GM19463 (cell line): ENCODE measurements around the gene NDEL1.

Experiments used
- ATAC-seq: cut with Tn5 transposase; IDR thresholded peaks from one replicate; pipeline ENCODE4 v1.9.1; 2021; ENCODE audit warnings: mild to moderate bottlenecking, moderate library complexity; ENCODE audit not compliant: unreplicated experiment

Gene NDEL1

GRCh38 chr17:8455665-8456209 lies 20.1 kb downstream of the NDEL1 start:
- ATAC-seq: no peak

DNA sequence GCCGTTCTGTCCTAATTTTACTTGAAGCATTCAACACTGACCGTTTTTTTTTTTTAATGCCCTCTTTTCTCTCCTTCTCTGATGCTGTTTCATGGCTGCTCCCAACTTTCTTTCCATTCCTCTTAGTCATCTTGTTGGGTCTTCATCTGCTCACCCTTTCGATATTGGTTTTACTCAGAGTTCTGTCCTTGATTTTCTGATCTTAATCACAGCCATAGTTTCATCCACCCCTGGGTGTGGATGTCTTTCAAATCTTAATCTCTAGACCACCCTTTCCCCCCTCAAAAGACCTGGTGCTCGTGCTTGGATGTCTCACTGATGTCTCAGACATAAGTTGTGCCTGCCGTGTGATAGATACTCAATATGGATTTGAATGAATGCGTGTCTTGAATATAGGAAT lies 22.4 kb downstream of the NDEL1 start:
- ATAC-seq: no peak

DNA sequence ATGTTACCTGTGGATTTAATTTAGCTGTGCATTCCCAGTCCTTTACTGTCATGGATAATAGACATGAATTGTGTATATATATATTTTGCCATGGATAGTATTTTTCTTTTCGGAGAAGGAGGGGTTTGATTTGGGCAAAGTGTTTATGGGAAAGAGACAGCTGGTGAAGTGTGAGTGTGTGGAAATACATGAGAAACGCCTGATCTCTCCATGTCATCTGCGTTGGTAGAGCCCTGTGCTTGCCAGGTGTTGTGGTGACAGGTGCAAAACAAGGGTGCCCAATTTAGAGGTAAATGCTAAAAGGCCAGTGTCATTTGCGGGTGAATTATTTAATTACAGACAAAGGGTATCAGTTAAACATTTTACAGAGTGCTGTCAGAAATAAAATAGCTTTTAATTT lies 23.4 kb downstream of the NDEL1 start:
- no peak for ATAC-seq

DNA sequence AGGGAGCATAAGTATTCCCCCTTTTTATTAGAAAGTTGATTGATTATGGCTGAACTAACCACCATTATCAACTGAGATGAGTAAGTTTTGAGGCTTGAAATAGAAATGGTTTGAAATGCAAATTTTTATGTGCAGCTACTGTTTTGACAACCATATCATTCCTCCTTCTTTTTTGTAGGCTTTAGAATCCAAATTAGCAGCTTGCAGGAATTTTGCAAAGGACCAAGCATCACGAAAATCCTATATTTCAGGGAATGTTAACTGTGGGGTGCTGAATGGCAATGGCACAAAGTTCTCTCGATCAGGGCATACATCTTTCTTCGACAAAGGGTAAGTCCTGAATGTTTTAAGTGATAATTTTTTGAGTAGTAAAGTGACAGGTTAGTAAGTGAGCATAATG lies 24.1 kb downstream of the NDEL1 start:
- no peak for ATAC-seq

DNA sequence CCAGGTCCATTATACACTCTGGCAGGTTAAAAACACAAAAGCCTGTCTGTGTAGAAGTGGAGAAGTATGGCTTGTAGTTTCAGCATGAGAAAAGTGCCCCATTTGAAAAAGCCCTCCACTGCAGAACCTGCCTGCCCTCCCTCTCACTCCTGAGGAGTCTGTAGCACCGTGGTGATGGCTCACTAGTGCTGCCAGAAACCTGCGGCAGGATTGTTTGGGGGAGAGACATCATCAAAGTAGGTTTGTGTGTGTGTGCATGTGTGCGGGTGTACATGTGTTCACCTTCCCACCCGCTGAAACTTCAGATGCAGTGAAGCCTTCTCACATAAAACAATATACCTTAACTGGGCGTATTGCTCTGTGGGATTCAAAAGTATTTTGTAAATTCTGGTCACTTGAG lies 26.9 kb downstream of the NDEL1 start:
- no peak for ATAC-seq

- ATAC-seq: no peak
Observed at GRCh38 chr17:8463099-8463498, 27.4 kb downstream of the NDEL1 start.

- ATAC-seq: no peak
Observed at GRCh38 chr17:8464941-8465340, 29.3 kb downstream of the NDEL1 start.

GRCh38 chr17:8465356-8465755 lies 29.7 kb downstream of the NDEL1 start:
- no peak for ATAC-seq

GRCh38 chr17:8465759-8466158 lies 30.1 kb downstream of the NDEL1 start:
- ATAC-seq: no peak

DNA sequence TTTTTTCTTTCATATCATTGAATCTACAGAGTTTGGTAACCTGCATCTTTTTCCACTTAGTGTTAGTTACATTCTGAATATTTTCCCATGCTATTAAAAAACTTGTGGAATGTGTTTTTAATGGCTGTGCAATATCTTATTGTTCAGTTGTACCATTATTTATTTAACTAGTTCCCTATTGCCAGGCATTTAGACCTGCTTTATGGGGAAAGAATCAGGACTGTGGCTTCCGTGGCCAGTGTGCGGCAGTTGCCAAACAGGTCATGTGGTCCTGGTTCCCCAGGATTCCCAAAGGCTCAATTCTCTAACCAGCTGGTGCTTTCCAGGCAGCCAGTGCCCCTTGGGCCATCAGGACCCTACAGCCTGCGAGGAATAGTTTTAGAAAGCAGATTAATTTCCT lies 30.8 kb downstream of the NDEL1 start:
- no peak for ATAC-seq

DNA sequence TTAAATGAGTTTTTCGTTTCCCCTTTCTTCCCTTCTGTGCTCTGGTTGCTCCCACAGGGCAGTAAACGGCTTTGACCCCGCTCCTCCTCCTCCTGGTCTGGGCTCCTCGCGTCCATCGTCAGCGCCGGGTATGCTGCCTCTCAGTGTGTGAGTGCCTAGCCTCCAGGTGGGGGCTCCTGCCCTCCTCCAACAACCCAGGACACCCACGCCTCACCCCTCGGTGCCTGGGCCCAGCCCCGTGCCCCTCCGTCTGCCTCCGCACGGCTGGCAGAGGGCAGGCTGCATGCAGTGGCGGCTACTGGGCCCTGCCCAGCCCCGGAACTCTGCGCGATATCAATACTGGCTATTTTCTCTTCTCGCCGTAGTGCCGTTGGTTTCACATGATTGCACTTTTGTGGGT lies 31.2 kb downstream of the NDEL1 start:
- no peak for ATAC-seq

DNA sequence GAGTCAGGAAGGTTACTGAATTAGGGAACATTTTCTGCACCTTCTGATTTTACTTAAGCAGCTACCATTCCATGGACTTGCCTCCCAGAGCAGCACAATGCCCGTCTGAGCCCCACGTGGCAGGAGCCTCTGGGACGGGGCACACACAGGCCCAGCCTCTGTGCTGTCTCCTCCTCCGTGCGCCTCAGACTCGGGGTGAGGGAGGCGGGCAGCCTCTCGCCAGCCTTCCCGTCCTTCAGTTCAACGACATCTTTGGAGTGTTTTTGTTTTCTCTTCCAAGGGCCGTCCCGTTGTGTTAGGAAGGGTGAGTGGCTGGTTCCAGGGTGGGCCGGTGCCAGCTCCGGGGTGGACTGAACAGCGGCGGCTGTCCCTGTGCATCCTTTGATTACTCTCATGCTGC lies 31.8 kb downstream of the NDEL1 start:
- no peak for ATAC-seq

- ATAC-seq: no peak
Observed at GRCh38 chr17:8468127-8468526, 32.4 kb downstream of the NDEL1 start.

- ATAC-seq: no peak
Observed at GRCh38 chr17:8468980-8469379, 33.3 kb downstream of the NDEL1 start.

DNA sequence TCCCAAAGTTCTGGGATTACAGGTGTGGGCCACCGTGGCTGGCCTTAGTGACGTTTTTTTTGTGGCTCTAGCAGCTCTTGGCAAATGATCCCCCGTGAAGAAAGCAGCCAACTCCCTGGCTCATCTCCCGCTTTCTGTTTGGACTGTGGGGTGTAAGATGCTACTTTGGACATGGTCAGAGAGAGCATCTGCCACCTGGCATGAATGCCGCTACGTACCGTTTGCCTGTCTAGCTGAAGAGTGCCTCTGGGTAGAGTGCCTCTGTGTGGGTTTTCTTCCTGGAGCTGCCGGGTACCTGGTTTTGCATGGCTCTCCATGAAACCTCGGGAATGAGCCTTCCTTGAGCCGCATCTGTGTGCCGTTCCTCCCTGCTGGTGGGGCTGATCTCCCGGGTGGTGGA lies 34.3 kb downstream of the NDEL1 start:
- no peak for ATAC-seq

DNA sequence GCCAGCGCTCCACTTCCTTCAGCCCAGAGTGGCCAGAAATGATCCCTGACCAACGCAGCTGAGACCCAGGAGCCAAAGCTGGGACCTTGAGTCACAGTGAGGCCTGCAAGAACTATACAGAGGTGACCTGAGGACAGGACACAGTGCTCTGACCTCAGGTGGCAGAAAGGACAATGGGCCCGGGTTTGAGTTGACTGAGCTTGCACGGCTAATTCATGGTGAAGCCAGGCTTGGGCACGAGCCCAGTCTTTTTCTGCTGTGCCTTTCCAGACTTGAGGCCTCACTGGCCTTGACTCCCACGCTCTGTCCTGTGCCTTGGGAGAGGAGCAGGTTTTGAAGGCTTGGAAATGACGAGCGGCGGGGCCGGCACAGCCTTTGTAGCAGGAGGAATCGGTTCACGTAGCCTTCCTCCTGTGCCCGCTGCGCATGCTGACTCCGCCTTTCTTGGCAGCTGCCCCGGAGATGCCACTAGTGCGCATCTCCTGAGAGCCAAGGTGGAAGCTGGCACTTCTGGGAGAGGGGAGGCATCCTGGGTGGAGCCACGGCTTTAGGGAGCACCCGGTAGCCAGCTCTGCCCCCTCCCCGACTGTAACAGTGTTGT lies 34.9 kb downstream of the NDEL1 start:
- ATAC-seq: no peak

- no peak for ATAC-seq
Observed at GRCh38 chr17:8472663-8473062, 37.0 kb downstream of the NDEL1 start.

DNA sequence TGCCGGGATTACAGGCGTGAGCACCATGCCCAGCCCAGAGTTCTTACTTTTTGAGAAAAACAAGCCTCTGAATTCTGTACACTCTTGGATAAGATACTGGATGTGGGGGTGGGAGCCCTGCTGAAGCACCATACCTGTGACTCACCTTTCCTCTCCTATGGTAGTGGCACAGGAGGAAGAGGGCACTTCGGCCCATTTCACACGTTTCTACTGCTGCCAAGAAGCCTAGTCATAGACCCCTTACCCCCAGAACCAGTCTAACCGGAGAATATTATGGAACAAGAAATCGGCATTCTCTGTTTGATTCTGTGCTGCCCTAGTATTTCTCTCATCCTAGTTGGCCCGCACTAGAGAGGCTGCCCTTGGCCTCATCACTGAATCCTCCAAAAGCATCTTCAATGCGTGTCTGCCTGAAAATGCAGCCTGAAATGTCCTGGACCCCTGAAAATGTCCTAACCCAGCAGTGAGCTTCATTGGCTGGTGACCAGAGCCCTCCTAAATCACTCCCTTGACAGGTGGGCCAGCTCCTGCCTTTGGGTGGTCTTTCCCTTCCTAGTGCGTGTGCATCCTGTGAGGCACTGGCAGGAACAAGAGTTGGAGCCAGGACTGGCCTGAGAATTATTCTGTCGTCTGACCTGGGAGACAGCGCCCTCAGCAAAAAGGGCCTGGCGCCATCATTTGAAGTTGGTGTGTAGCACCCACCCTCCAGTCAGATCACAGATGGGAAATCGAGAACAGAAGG lies 37.9 kb downstream of the NDEL1 start:
- ATAC-seq: no peak

DNA sequence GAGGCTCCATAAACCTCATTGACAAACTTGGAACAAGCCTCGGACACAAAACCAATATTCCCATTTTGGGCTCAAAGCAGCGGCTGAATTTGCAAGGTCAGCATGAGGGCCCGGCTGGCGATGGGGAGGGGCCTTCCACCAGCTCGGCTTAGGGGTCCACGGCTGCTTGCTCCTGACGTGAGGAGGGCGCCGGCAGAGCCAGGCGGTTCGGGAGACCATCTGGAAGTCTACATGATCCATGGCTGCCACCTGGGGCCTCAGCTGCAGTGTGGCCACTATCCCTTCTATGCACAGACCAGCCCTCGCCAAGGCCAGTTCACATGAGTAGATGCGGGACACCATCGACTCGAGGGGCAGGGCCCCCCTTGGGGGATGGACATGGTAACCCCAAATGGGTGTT lies 39.1 kb downstream of the NDEL1 start:
- no peak for ATAC-seq

- no peak for ATAC-seq
Observed at GRCh38 chr17:8475227-8475626, 39.5 kb downstream of the NDEL1 start.

GRCh38 chr17:8475781-8476180 lies 40.1 kb downstream of the NDEL1 start:
- ATAC-seq: no peak

GRCh38 chr17:8476741-8477140 lies 41.1 kb downstream of the NDEL1 start:
- ATAC-seq: no peak

- ATAC-seq: no peak
Observed at GRCh38 chr17:8477171-8477570, 41.5 kb downstream of the NDEL1 start.
